ENCODE results near the gene KCP. TPM values are rescaled to one million over a fixed set of nuclear protein-coding genes. Genes with fewer than 3 reads are reported as not detected.

The KCP gene
- polyA plus RNA-seq, 1 of the 3 experiments (the other 2 are of a cell fraction): not detected

- peaks cover 53% of the 10 kb centered on the region for H3F3A ChIP-seq (replicated peaks; ENCODE audit: insufficient read depth)
- no peaks in the 10 kb centered on the region for H3K27me3 ChIP-seq (ENCODE audit: insufficient read depth)
- ChIA-PET POLR2A (no interaction called here), CTCF (interaction anchor here (0.9 to 1.0 kb wide), 2 partner anchors 20 to 23 kb away, joined by 3 to 5 read pairs; no protein-coding TSS in a partner anchor)
- 88% methylated on average over 14 of the region's 17 CpGs for WGBS (ENCODE audit: low lambda C conversion rate)
- TF ChIP-seq EZH2phosphoT487 (IDR thresholded peaks at IDR 0.05; ENCODE audit: borderline replicate concordance, low read depth) (no peak), FOSL2 (IDR thresholded peaks at IDR 0.05; ENCODE audit: borderline replicate concordance, low read depth) (no peak), CTCF (IDR thresholded peaks at IDR 0.05) (no peak), SMC3 (IDR thresholded peaks at IDR 0.05; ENCODE audit: low read depth, low read length) (no peak), NFIC (IDR thresholded peaks at IDR 0.05; ENCODE audit: borderline replicate concordance) (no peak), JUND (IDR thresholded peaks at IDR 0.05) (no peak), MEF2A (IDR thresholded peaks at IDR 0.05; ENCODE audit: borderline replicate concordance, low read depth) (no peak), ZBTB33 (IDR thresholded peaks at IDR 0.05; ENCODE audit: borderline replicate concordance, low read depth) (no peak), GATA2 (CRISPR knock-in tag; IDR thresholded peaks at IDR 0.05) (no peak), TAF1 (IDR thresholded peaks at IDR 0.05; ENCODE audit: borderline replicate concordance, low read depth, low read length) (no peak), RCOR1 (IDR thresholded peaks at IDR 0.05; ENCODE audit: low read length) (no peak), ELF1 (IDR thresholded peaks at IDR 0.05) (no peak), SIN3A (IDR thresholded peaks at IDR 0.05; ENCODE audit: borderline replicate concordance, low read depth, low read length) (no peak), POLR2AphosphoS5 (IDR thresholded peaks at IDR 0.05; ENCODE audit: low read depth, low read length) (no peak), USF2 (IDR thresholded peaks at IDR 0.05; ENCODE audit: borderline replicate concordance, low read depth, low read length) (no peak), FOXJ3 (CRISPR knock-in tag; IDR thresholded peaks at IDR 0.05) (no peak), RAD21 (IDR thresholded peaks at IDR 0.05; ENCODE audit: low read length) (no peak), FOXM1 (IDR thresholded peaks at IDR 0.05; ENCODE audit: low read depth) (no peak)
- no peak overlapping the region for H3K4me2 ChIP-seq
- no peak overlapping the region for H2AFZ ChIP-seq (ENCODE audit: low read depth)
- H3K27ac ChIP-seq (ENCODE audit: low read depth in 2 of 2, low read length in 1 of 2): no peak overlapping the region
- H3K9me3 ChIP-seq: no peaks in the 10 kb centered on the region
- H4K20me1 ChIP-seq (ENCODE audit: insufficient read depth): peaks cover 4% of the 10 kb centered on the region; the same call in 1 of the 2 replicates
- no peak overlapping the region for H3K9ac ChIP-seq
- peaks cover 0 to 8% of the 10 kb centered on the region in 2 experiments; a peak in 1 of 4 replicates for H3K4me1 ChIP-seq (ENCODE audit: control insufficient read depth in 1 of 2, insufficient read depth in 2 of 2, low read depth in 1 of 2, low read length in 1 of 2)
- no peak overlapping the region for H3K4me3 ChIP-seq (ENCODE audit: low read depth in 2 of 2, low read length in 1 of 2)
- H3K36me3 ChIP-seq (replicated peaks in 1 of 2; ENCODE audit: control insufficient read depth in 1 of 2, insufficient read depth in 2 of 2, low read length in 1 of 2): peaks cover 49 to 60% of the 10 kb centered on the region in 2 experiments
- H3K79me2 ChIP-seq (ENCODE audit: insufficient read depth): no peaks in the 10 kb centered on the region
- no peaks in the 10 kb centered on the region for H3K9me2 ChIP-seq
- no peak for DNase-seq
Observed at GRCh38 chr7:128856001-128856718, 54.3 kb downstream of the KCP start.

Data from SK-N-SH (cell line).